ENCODE data around the gene APOB. TPM values are rescaled to one million over a fixed set of nuclear protein-coding genes. Genes with fewer than 3 reads are reported as not detected.
A peak's percentile ranks its signal among the peaks of the same experiment; 100 is the strongest.

Gene APOB
- total and polyA plus RNA-seq, 2 of the 13 experiments (the other 11 are each of a cell fraction or from before 2014, with no cell fraction given) = 1,569 to 2,515 TPM

DNA sequence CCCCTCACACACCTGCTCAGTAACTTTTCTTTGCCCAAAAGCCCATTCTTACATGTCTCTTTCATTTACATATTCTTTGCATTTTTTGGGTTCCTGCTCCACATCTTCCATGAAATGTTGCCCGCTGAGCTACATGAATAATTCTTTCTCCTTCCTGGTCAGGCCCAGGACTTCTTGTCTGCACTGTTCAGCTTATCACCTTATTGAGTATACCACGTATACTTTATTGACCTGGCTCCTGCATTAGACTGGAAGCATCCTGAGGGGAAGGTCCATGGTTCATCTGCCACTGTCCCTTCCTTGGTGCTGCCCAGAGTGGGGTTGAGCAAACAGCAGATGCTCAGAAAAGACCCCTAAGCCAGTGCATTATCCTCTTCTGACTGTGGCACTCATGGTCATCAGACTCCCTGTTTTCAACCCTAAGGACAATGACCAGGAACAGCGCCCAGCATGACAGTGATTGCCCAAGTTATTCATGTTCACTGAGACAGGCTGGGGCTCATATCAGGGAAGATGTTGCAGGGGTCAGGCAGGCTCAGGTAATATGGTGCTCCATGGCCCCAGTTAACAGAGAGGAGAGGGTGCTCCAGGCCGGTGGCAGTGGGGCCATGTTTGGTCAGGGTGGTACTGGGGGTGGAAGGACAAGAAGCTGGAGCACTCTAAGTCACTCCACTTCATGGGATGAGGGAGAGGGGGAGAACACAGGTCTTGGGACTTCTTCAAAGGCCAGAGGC lies 7.7 kb downstream of the APOB start (continued):
- TF ChIP-seq, protein P1, sequence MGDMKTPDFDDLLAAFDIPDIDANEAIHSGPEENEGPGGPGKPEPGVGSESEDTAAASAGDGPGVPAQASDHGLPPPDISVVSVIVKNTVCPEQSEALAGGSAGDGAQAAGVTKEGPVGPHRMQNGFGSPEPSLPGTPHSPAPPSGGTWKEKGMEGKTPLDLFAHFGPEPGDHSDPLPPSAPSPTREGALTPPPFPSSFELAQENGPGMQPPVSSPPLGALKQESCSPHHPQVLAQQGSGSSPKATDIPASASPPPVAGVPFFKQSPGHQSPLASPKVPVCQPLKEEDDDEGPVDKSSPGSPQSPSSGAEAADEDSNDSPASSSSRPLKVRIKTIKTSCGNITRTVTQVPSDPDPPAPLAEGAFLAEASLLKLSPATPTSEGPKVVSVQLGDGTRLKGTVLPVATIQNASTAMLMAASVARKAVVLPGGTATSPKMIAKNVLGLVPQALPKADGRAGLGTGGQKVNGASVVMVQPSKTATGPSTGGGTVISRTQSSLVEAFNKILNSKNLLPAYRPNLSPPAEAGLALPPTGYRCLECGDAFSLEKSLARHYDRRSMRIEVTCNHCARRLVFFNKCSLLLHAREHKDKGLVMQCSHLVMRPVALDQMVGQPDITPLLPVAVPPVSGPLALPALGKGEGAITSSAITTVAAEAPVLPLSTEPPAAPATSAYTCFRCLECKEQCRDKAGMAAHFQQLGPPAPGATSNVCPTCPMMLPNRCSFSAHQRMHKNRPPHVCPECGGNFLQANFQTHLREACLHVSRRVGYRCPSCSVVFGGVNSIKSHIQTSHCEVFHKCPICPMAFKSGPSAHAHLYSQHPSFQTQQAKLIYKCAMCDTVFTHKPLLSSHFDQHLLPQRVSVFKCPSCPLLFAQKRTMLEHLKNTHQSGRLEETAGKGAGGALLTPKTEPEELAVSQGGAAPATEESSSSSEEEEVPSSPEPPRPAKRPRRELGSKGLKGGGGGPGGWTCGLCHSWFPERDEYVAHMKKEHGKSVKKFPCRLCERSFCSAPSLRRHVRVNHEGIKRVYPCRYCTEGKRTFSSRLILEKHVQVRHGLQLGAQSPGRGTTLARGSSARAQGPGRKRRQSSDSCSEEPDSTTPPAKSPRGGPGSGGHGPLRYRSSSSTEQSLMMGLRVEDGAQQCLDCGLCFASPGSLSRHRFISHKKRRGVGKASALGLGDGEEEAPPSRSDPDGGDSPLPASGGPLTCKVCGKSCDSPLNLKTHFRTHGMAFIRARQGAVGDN (CRISPR knock-in tag; IDR thresholded peaks at IDR 0.05) = peak; percentile 53; the same call in 1 of the 2 replicates
- TF ChIP-seq, protein P2, sequence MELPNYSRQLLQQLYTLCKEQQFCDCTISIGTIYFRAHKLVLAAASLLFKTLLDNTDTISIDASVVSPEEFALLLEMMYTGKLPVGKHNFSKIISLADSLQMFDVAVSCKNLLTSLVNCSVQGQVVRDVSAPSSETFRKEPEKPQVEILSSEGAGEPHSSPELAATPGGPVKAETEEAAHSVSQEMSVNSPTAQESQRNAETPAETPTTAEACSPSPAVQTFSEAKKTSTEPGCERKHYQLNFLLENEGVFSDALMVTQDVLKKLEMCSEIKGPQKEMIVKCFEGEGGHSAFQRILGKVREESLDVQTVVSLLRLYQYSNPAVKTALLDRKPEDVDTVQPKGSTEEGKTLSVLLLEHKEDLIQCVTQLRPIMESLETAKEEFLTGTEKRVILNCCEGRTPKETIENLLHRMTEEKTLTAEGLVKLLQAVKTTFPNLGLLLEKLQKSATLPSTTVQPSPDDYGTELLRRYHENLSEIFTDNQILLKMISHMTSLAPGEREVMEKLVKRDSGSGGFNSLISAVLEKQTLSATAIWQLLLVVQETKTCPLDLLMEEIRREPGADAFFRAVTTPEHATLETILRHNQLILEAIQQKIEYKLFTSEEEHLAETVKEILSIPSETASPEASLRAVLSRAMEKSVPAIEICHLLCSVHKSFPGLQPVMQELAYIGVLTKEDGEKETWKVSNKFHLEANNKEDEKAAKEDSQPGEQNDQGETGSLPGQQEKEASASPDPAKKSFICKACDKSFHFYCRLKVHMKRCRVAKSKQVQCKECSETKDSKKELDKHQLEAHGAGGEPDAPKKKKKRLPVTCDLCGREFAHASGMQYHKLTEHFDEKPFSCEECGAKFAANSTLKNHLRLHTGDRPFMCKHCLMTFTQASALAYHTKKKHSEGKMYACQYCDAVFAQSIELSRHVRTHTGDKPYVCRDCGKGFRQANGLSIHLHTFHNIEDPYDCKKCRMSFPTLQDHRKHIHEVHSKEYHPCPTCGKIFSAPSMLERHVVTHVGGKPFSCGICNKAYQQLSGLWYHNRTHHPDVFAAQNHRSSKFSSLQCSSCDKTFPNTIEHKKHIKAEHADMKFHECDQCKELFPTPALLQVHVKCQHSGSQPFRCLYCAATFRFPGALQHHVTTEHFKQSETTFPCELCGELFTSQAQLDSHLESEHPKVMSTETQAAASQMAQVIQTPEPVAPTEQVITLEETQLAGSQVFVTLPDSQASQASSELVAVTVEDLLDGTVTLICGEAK (IDR thresholded peaks at IDR 0.05) = no peak
- TF ChIP-seq, protein P2 (CRISPR knock-in tag; IDR thresholded peaks at IDR 0.05) = no peak
- TF ChIP-seq THAP9 (CRISPR knock-in tag; IDR thresholded peaks at IDR 0.05; ENCODE audit: borderline replicate concordance) (peak; percentile 73), NFE2L1 (CRISPR knock-in tag; IDR thresholded peaks at IDR 0.05; ENCODE audit: borderline replicate concordance) (no peak), MIER3 (CRISPR knock-in tag; IDR thresholded peaks at IDR 0.05; ENCODE audit: borderline replicate concordance) (no peak)

Measured in HepG2 (cell line).